GM12801 (cell line): ENCODE data around the gene CEP162.

ENCODE experiments used
- CTCF ChIP-seq: IDR thresholded peaks from one replicate; pipeline ENCODE4 v1.5.1; 2011; ENCODE audit warnings: control low read depth; ENCODE audit not compliant: insufficient read length; ENCODE audit errors: extremely low read depth

Gene CEP162

GRCh38 chr6:84118191-84118590, 109.3 kb downstream of the CEP162 start:
- no peak for TF ChIP-seq CTCF

- TF ChIP-seq CTCF = no peak
Measured at GRCh38 chr6:84107495-84107894, 119.9 kb downstream of the CEP162 start.

GRCh38 chr6:84103029-84103428, 124.4 kb downstream of the CEP162 start:
- no peak for TF ChIP-seq CTCF

- no peak for TF ChIP-seq CTCF
Measured at GRCh38 chr6:84095156-84095555, 132.3 kb downstream of the CEP162 start.

GRCh38 chr6:84093441-84094435, 133.7 kb downstream of the CEP162 start:
- TF ChIP-seq CTCF = no peak

- TF ChIP-seq CTCF = no peak
Measured at GRCh38 chr6:84089552-84089951, 137.9 kb downstream of the CEP162 start.

GRCh38 chr6:84089081-84089480, 138.4 kb downstream of the CEP162 start:
- no peak for TF ChIP-seq CTCF
